GM18508 (cell line): ENCODE data around the gene MCCC1.
"Not testable (repeated sequence)": the region's sequence is repeated elsewhere in the genome, so short reads cannot be mapped to it uniquely, and the experiment has no call there.

ENCODE experiments used
- ATAC-seq: cut with Tn5 transposase; IDR thresholded peaks from one replicate; pipeline ENCODE4 v1.9.1; 2021; ENCODE audit warnings: moderate number of reproducible peaks; ENCODE audit not compliant: insufficient read depth, unreplicated experiment

The MCCC1 gene

GRCh38 chr3:183106635-183107034 is 7.3 kb upstream of the MCCC1 start:
- no peak for ATAC-seq

DNA sequence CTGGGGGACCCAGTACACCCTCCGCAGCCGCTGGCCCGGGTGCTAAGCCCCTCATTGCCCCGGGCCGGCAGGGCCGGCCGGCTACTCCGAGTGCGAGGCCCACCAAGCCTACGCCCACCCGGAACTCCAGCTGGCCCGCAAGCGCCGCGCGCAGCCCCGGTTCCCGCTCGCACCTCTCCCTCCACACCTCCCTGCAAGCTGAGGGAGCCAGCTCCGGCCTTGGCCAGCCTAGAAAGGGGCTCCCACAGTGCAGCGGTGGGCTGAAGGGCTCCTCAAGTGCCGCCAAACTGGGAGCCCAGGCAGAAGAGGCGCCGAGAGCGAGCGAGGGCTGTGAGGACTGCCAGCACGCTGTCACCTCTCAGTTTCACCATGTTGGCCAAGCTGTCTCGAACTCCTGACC is 4.7 kb upstream of the MCCC1 start:
- ATAC-seq = not testable (repeated sequence)

DNA sequence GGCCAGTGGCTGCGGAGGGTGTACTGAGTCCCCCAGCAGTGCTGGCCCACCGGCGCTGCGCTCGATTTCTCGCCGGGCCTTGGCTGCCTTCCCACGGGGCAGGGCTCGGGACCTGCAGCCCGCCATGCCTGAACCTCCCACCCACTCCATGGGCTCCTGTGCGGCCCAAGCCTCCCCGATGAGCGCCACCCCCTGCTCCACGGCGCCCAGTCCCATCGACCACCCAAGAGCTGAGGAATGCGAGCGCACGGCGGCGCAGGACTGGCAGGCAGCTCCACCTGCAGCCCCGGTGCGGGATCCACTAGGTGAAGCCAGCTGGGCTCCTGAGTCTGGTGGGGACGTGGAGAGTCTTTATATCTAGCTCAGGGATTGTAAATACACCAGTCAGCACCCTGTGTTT is 1.7 kb upstream of the MCCC1 start:
- ATAC-seq = not testable (repeated sequence)

DNA sequence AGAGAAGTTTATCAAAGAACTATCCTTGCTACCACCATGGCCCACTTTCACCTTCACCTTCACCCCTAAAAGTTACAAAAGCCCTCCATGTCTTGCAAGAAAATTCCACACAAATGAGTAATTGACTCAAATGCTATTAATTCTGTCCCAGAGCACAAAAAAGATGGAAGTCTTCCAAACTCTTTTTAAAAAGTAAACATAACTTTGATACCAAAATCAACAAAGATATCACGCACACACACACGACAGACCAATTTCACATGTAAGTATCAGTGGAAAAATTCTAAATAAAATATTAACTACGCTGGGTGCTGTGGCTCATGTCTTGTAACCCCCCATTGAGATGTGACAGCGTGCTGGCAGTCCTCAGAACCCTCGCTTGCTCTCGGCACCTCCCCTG is 1.1 kb upstream of the MCCC1 start:
- ATAC-seq = no peak

DNA sequence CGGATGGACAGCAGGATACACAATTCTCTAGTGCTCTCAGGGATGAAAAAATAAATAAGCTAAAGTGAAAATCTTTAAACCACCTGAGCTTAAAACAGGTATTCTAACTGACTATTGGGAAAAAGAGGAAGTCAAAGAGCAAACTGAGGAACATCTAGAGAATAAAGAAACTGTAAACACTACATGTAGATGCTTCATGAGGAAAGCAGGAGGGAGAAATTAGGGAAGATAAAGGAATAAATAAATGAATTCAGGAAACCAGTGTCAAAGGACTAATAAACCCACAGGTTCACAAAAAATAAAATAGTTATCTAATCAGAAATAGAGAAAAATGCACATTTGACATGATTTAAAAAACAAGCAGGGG is 525 bp upstream of the MCCC1 start:
- no peak for ATAC-seq

DNA sequence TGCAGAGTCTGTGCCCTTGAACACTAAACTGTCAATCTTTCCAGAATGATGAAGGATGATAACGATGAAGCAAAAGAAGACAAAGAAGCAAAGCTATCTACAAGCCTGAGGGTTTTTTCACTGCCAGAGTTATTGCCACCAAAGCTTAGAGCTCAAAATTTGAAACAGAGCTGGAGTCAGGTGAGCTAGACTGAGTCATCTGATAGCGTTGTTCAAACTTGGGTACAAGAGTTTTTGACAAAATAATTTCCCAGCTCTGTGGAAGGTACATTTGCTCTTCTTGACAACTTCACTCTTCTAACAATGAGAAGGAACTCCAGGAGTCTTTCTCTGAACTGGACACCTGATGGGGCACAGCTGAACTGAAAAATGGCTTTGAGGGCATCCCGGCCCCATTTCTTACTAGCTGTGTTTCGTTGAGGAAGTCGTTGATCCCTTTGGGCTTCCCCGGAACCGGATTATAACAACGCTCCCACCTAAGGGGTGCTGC is 715 bp downstream of the MCCC1 start:
- peak; percentile 10 for ATAC-seq

GRCh38 chr3:183094711-183095110 is 4.6 kb downstream of the MCCC1 start:
- ATAC-seq = no peak

- no peak for ATAC-seq
Observed at GRCh38 chr3:183092256-183092655, 7.0 kb downstream of the MCCC1 start.

DNA sequence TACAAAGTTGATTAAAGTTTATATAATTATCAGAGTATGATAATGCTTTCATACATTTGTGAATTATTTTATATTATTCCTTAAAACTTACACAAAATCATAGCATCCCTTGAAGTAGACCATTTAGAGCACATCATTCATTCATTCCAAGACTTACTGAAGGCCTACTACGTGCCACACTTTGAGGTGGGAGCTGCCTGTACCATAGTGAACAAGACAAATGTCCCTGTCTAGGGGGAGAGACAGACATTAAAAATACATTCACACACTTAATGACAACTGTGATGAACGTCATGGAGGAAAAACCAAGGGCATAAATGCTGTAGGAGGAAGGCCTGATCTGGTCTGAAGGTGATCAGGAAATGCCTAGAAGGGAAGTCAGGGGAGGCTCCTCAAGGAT is 12.1 kb downstream of the MCCC1 start:
- ATAC-seq = no peak

- ATAC-seq = no peak
Observed at GRCh38 chr3:183085634-183086390, 13.5 kb downstream of the MCCC1 start.

DNA sequence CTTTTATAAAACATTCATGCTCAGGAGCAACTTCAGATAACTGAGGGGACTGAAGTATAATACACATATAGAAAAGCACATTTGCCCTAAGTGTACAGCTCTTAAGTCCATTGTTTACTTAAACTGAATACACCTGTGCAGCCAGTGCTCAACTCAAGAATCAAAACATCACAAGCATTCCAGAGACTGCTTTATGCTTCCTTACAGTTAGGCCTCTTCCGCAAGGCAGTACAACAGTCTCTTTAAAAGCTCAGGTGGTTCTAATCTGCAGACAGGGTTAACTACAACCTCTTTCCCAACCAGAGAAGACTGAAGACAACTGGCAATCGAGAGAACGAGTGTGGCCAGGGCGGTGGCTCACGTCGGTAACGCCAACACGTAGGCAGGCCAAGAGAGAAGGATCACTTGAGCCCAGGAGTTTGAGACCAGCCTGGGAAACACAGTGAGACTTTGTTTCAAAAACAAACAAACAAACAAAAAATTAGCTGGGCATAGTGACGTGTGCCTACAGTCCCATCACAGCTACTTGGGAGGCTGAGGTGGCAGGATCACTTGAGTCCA is 16.9 kb downstream of the MCCC1 start:
- no peak for ATAC-seq

GRCh38 chr3:183081459-183082183 is 17.7 kb downstream of the MCCC1 start:
- no peak for ATAC-seq

DNA sequence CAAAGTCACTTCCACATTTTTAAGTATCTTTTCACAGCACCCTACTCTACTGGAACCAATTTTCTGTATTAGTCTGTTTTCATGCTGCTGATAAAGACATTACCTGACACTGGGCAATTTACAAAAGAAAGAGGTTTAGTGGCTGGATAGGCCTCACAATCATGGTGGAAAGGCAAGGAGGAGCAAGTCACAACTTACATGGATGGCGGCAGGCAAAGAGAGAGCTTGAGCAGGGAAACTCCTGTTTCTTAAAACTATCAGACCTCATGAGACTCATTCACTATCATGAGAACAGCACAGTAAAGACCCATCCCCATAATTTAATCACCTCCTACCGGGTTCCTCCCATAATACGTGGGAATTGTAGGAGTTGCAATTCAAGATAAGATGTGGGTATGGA is 18.7 kb downstream of the MCCC1 start:
- no peak for ATAC-seq

DNA sequence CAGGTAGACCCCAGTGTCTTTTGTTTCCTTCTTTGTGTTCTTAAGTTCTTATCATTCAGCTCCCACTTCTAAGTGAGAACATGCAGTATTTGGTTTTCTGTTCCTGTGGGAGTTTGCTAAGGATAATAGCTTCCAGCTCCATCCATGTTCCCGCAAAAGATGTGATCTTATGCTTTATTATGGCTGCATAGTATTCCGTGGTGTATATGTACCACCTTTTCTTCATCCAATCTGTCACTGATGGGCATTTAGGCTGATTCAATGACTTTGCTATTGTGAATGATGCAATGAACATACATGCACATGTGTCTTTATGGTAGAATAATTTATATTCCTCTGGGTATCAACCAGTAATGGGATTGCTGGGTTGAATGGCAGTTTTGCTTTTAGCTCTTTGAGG is 24.4 kb downstream of the MCCC1 start:
- ATAC-seq = no peak

GRCh38 chr3:183074261-183074660 is 25.0 kb downstream of the MCCC1 start:
- no peak for ATAC-seq

DNA sequence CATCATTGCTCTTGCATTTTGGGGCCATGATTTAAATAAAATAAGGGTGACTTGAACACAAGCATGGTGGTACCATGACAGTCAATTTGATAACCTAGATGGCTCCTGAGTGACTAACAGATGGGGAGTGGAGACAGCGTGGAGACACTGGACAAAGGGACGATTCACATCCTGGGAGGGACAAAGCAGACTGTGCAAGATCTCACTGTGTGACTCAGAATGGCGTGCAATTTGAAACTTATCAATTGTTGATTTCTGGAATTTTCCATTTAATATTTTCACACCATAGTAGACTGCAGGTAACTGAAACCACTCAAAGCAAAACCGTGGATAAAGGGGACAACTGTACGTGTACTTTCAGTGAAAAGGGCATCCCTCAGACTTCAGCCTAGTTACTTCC is 25.5 kb downstream of the MCCC1 start:
- no peak for ATAC-seq

GRCh38 chr3:183070892-183071291 is 28.4 kb downstream of the MCCC1 start:
- ATAC-seq = no peak

GRCh38 chr3:183069086-183069485 is 30.2 kb downstream of the MCCC1 start:
- ATAC-seq = no peak

GRCh38 chr3:183066891-183067290 is 32.4 kb downstream of the MCCC1 start:
- ATAC-seq = not testable (repeated sequence)

- ATAC-seq = no peak
Observed at GRCh38 chr3:183064475-183064874, 34.8 kb downstream of the MCCC1 start.

GRCh38 chr3:183061391-183062172 is 37.7 kb downstream of the MCCC1 start:
- no peak for ATAC-seq
